Esophagus muscularis mucosa (tissue), 4 donors: ENCODE measurements around the gene TBRG1. TPM values are rescaled to one million over a fixed set of nuclear protein-coding genes. Genes with fewer than 3 reads are reported as not detected.

Experiments
- DNase-seq: peaks from one replicate; pipeline ENCODE4 v3.0.0-alpha.2; 2017; ENCODE audit errors: extremely low spot score
- H3K27ac ChIP-seq, 4 donors: fragments of 200-600 bp; sonication (generic); replicated peaks in 1 of 4; 1 replicate in 3 of 4; 2 replicates in 1 of 4; pipeline ENCODE4 v1.5.1; 2016 to 2019; ENCODE audit warnings: mild to moderate bottlenecking in 1 of 4
- H3K27me3 ChIP-seq, 4 donors: fragments of 200-600 bp; sonication (generic); one replicate each; pipeline versions ENCODE4 v1.5.1 to v1.6.0; 2016 to 2019
- H3K36me3 ChIP-seq, 4 donors: fragments of 200-600 bp; sonication (generic); one replicate each; pipeline ENCODE4 v1.5.1; 2016 to 2019
- H3K4me1 ChIP-seq, 4 donors: fragments of 200-600 bp; sonication (generic); one replicate each; pipeline ENCODE4 v1.5.1; 2016 to 2019
- H3K4me3 ChIP-seq, 4 donors: fragments of 200-600 bp; sonication (generic); 1 replicate in 2 of 4; 2 replicates in 2 of 4; pipeline ENCODE4 v1.5.1; 2016 to 2019; ENCODE audit warnings: mild to moderate bottlenecking in 4 of 4, moderate library complexity in 1 of 4
- H3K9me3 ChIP-seq, 4 donors: fragments of 200-600 bp; sonication (generic); 1 replicate in 3 of 4; 2 replicates in 1 of 4; pipeline ENCODE4 v1.5.1; 2016 to 2019
- CTCF ChIP-seq, 3 experiments: fragments of 200-600 bp in 2 of 3; fragments of 450-650 bp in 1 of 3; sonication (generic) in 2 of 3; IDR thresholded peaks; one replicate each; pipeline ENCODE4 v1.5.1; 2017 to 2019; ENCODE audit warnings: antibody characterized with exemption in 3 of 3, mild to moderate bottlenecking in 2 of 3, moderate library complexity in 1 of 3
- EP300 ChIP-seq: sonication (generic); formaldehyde crosslinking; IDR thresholded peaks from one replicate; pipeline ENCODE4 v1.6.1; 2017; ENCODE audit warnings: antibody characterized with exemption
- POLR2A ChIP-seq: fragments of 450-650 bp; IDR thresholded peaks from one replicate; pipeline ENCODE4 v1.6.1; 2017; ENCODE audit warnings: antibody characterized with exemption, moderate library complexity, mild to moderate bottlenecking, low read depth
- POLR2AphosphoS5 ChIP-seq, 2 donors: sonication (generic); formaldehyde crosslinking; IDR thresholded peaks; one replicate each; pipeline ENCODE4 v1.6.1; 2017; ENCODE audit warnings: antibody characterized with exemption in 2 of 2
- WGBS: methylation state at CpG from one replicate; pipeline ENCODE4 v1.1.5; 2018; 5-methylcytosine and 5-hydroxymethylcytosine counted together
- intact Hi-C: fragments of 100-400 bp; cut with DNase I; formaldehyde crosslinking; loops from one replicate; pipeline ENCODE4 v1.15.1; 2023
- total RNA-seq, 4 donors: library from RNA; depleted of rRNA; stranded (reverse); fragments of >200 nt; gene quantifications; one replicate each; pipeline versions ENCODE4 v1.1.0 to v1.2.1, GENCODE V29; 2016

TBRG1 gene
- total RNA-seq, 4 donors from 2014 or later = 32.0 to 50.9 (median 35.8) TPM

- 81% methylated on average over 3 of the region's 3 CpGs for WGBS
- H3K27ac ChIP-seq = no peak overlapping the region
- H3K4me3 ChIP-seq = no peak overlapping the region
- no peak for DNase-seq
- no peaks in the 10 kb centered on the region for H3K27me3 ChIP-seq
- no peaks in the 10 kb centered on the region for H3K9me3 ChIP-seq
- TF ChIP-seq EP300 = no peak
- no peak for TF ChIP-seq POLR2A
- no peak for TF ChIP-seq POLR2AphosphoS5 (IDR thresholded peaks at IDR 0.05)
- no peak for TF ChIP-seq CTCF (IDR thresholded peaks at IDR 0.05)
- intact Hi-C loops = no loop called here
- peaks cover 37 to 70% (median 61%) of the 10 kb centered on the region in 4 donors for H3K36me3 ChIP-seq
- H3K4me1 ChIP-seq = no peaks in the 10 kb centered on the region
Observed at GRCh38 chr11:124638500-124638899, 15.8 kb downstream of the TBRG1 start.

- DNase-seq = no peak
- peaks cover 32 to 63% (median 54%) of the 10 kb centered on the region in 4 donors for H3K36me3 ChIP-seq
- intact Hi-C loops = no loop called here
- peaks cover 0 to 2% (median 1%) of the 10 kb centered on the region in 4 donors for H3K4me1 ChIP-seq
- H3K9me3 ChIP-seq = no peaks in the 10 kb centered on the region
- WGBS = 100% methylated on average over 1 of the region's 1 CpG
- no peaks in the 10 kb centered on the region for H3K27me3 ChIP-seq
- H3K27ac ChIP-seq = no peak overlapping the region
- H3K4me3 ChIP-seq = no peak overlapping the region
- no peak for TF ChIP-seq CTCF (IDR thresholded peaks at IDR 0.05)
- TF ChIP-seq EP300 = no peak
- no peak for TF ChIP-seq POLR2AphosphoS5 (IDR thresholded peaks at IDR 0.05)
- TF ChIP-seq POLR2A = no peak
Observed at GRCh38 chr11:124639186-124639585, 16.5 kb downstream of the TBRG1 start.

- Histone ChIP-seq H3K36me3 (peaks cover 23 to 48% (median 42%) of the 10 kb centered on the region in 4 donors), H3K4me1 (peaks cover 0 to 10% (median 10%) of the 10 kb centered on the region in 4 donors), H3K9me3 (no peaks in the 10 kb centered on the region), H3K27me3 (no peaks in the 10 kb centered on the region), H3K4me3 (no peak overlapping the region), H3K27ac (no peak overlapping the region)
- no peak for DNase-seq
- intact Hi-C loops = no loop called here
- TF ChIP-seq POLR2AphosphoS5 (IDR thresholded peaks at IDR 0.05) (no peak), EP300 (no peak), POLR2A (no peak), CTCF (IDR thresholded peaks at IDR 0.05) (no peak)
- 93% methylated on average over 2 of the region's 5 CpGs for WGBS
Observed at GRCh38 chr11:124640666-124641065, 18.0 kb downstream of the TBRG1 start.

- Histone ChIP-seq H3K36me3 (peaks cover 16 to 38% (median 26%) of the 10 kb centered on the region in 4 donors), H3K9me3 (no peaks in the 10 kb centered on the region), H3K4me3 (no peak overlapping the region), H3K27ac (no peak overlapping the region), H3K4me1 (peaks cover 0 to 10% (median 10%) of the 10 kb centered on the region in 4 donors), H3K27me3 (no peaks in the 10 kb centered on the region)
- 91% methylated on average over 2 of the region's 3 CpGs for whole genome bisulfite sequencing
- intact Hi-C loops = no loop called here
- TF ChIP-seq CTCF (IDR thresholded peaks at IDR 0.05) (no peak), EP300 (no peak), POLR2AphosphoS5 (IDR thresholded peaks at IDR 0.05) (no peak), POLR2A (no peak)
- no peak for DNase-seq
Observed at GRCh38 chr11:124642628-124643027, 20.0 kb downstream of the TBRG1 start.

GRCh38 chr11:124643042-124643604 is 20.5 kb downstream of the TBRG1 start:
- TF ChIP-seq EP300 (no peak), CTCF (IDR thresholded peaks at IDR 0.05) (no peak), POLR2A (no peak), POLR2AphosphoS5 (IDR thresholded peaks at IDR 0.05) (no peak)
- Histone ChIP-seq H3K27me3 (no peaks in the 10 kb centered on the region), H3K4me1 (peaks cover 0 to 10% (median 10%) of the 10 kb centered on the region in 4 donors), H3K27ac (no peak overlapping the region), H3K9me3 (no peaks in the 10 kb centered on the region), H3K4me3 (no peak overlapping the region), H3K36me3 (peaks cover 11 to 38% (median 21%) of the 10 kb centered on the region in 4 donors)
- WGBS = 89% methylated on average over 10 of the region's 10 CpGs
- intact Hi-C loops = no loop called here
- no peak for DNase-seq
